ENCODE results near the gene SLC43A2. TPM values are rescaled to one million over a fixed set of nuclear protein-coding genes. Genes with fewer than 3 reads are reported as not detected.

The SLC43A2 gene
- polyA plus RNA-seq, 1 donor from 2014 or later, result 60.1 TPM

- Histone ChIP-seq H3K27me3 (ENCODE audit: insufficient read depth, low read depth, low read length) (no peaks in the 10 kb centered on the region), H3K9me3 (ENCODE audit: low read length) (no peaks in the 10 kb centered on the region)
Observed at GRCh38 chr17:1519678-1520077, 109.0 kb downstream of the SLC43A2 start.

More at GRCh38 chr17:1519678-1520077, 109.0 kb downstream of the SLC43A2 start:
- no peak overlapping the region for H2AFZ ChIP-seq (ENCODE audit: low read depth, low read length)
- H3K79me2 ChIP-seq (replicated peaks; ENCODE audit: insufficient read depth, low read length), result peaks cover 17% of the 10 kb centered on the region
- no peak overlapping the region for H3K4me2 ChIP-seq (ENCODE audit: low read length)
- H3K36me3 ChIP-seq (ENCODE audit: insufficient read depth, low read length), result no peaks in the 10 kb centered on the region
- TF ChIP-seq SMC3 (conservative IDR thresholded peaks at IDR 0.05; ENCODE audit: poor library complexity), result no peak
- TF ChIP-seq CTCF (IDR thresholded peaks at IDR 0.05; ENCODE audit: poor library complexity, severe bottlenecking), result no peak
- no peak for TF ChIP-seq REST (IDR thresholded peaks at IDR 0.05; ENCODE audit: borderline replicate concordance)
- TF ChIP-seq RAD21 (conservative IDR thresholded peaks at IDR 0.05), result no peak
- no peak for TF ChIP-seq MXI1 (conservative IDR thresholded peaks at IDR 0.05; ENCODE audit: poor library complexity, severe bottlenecking)
- TF ChIP-seq TAF1 (IDR thresholded peaks at IDR 0.05; ENCODE audit: low read depth), result no peak
- TF ChIP-seq EP300 (conservative IDR thresholded peaks at IDR 0.05; ENCODE audit: poor library complexity, severe bottlenecking), result no peak
- no peak for TF ChIP-seq POLR2AphosphoS5 (IDR thresholded peaks at IDR 0.05)
- no peak for TF ChIP-seq EZH2 (IDR thresholded peaks at IDR 0.05; ENCODE audit: borderline replicate concordance, insufficient read depth, low read length, poor library complexity, severe bottlenecking)
- no peak overlapping the region for H3K4me3 ChIP-seq (ENCODE audit: low read length)
- H3K27ac ChIP-seq (ENCODE audit: low read length), result no peak overlapping the region
- H3K9ac ChIP-seq (ENCODE audit: low read length), result no peak overlapping the region
- no peaks in the 10 kb centered on the region for H3F3A ChIP-seq (ENCODE audit: insufficient read depth, low read length, poor library complexity, severe bottlenecking)
- no peaks in the 10 kb centered on the region for H4K20me1 ChIP-seq (ENCODE audit: insufficient read depth)
- no peaks in the 10 kb centered on the region for H3K9me2 ChIP-seq (ENCODE audit: insufficient read depth, low read length)

Small RNAs within 50 kb of the gene (small RNA-seq; reads per million reads assigned to genes)
- gene RN7SL105P, result 0 to 0.03 (median 0) reads per million in 3 experiments

Other genes starting within 250 kb of the SLC43A2 start
- 594 and 646 TPM in 2 replicates for gene YWHAE, start 228.6 kb downstream of the SLC43A2 start, polyA plus RNA-seq
- 105 and 111 TPM in 2 replicates for gene CRK, start 172.6 kb downstream of the SLC43A2 start, polyA plus RNA-seq
- gene MYO1C, start 136.1 kb downstream of the SLC43A2 start, polyA plus RNA-seq, result 5.7 and 5.8 TPM in 2 replicates
- gene INPP5K, start 112.2 kb downstream of the SLC43A2 start, polyA plus RNA-seq, result 35.8 and 37.6 TPM in 2 replicates
- 29.0 and 32.7 TPM in 2 replicates for gene PITPNA, start 66.0 kb downstream of the SLC43A2 start, polyA plus RNA-seq
- 3.0 and 5.4 TPM in 2 replicates for gene SCARF1, start 16.9 kb upstream of the SLC43A2 start, polyA plus RNA-seq
- gene RILP, start 21.0 kb upstream of the SLC43A2 start, polyA plus RNA-seq, result 7.5 and 14.9 TPM in 2 replicates
- gene PRPF8, start 56.0 kb upstream of the SLC43A2 start, polyA plus RNA-seq, result 43.9 and 56.9 TPM in 2 replicates
- gene TLCD2, start 81.5 kb upstream of the SLC43A2 start, polyA plus RNA-seq, result 0.08 and 0.14 TPM in 2 replicates
- gene WDR81, start 95.9 kb upstream of the SLC43A2 start, polyA plus RNA-seq, result 5.4 and 5.8 TPM in 2 replicates
- gene SERPINF2, start 114.0 kb upstream of the SLC43A2 start, polyA plus RNA-seq, result 1.6 TPM in 1 of 2 replicates, not detected in the other
- 0.50 and 6.1 TPM in 2 replicates for gene SERPINF1, start 133.2 kb upstream of the SLC43A2 start, polyA plus RNA-seq
- 6.8 and 12.9 TPM in 2 replicates for gene SMYD4, start 201.1 kb upstream of the SLC43A2 start, polyA plus RNA-seq
- 8.4 and 8.9 TPM in 2 replicates for gene RPA1, start 201.2 kb upstream of the SLC43A2 start, polyA plus RNA-seq